ENCODE measurements around the gene VSIG2.

DNA sequence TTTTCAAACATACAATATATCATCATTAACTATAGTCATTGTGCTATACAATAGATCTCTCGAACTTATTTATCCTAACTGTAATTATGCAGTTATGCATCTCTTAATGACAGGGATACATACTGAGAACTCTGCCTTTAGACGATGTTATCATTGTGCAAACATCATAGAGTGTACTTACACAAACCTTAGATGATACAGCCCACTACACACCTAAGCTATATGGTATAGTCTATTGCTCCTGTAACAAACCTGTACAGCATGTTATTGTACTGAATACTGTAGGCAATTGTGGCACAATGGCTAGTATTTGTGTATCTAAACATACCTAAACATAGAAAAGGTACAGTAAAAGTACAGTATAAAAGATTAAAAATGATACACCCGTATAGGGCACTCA lies 39.7 kb downstream of the VSIG2 start:
- TF ChIP-seq, protein P1, sequence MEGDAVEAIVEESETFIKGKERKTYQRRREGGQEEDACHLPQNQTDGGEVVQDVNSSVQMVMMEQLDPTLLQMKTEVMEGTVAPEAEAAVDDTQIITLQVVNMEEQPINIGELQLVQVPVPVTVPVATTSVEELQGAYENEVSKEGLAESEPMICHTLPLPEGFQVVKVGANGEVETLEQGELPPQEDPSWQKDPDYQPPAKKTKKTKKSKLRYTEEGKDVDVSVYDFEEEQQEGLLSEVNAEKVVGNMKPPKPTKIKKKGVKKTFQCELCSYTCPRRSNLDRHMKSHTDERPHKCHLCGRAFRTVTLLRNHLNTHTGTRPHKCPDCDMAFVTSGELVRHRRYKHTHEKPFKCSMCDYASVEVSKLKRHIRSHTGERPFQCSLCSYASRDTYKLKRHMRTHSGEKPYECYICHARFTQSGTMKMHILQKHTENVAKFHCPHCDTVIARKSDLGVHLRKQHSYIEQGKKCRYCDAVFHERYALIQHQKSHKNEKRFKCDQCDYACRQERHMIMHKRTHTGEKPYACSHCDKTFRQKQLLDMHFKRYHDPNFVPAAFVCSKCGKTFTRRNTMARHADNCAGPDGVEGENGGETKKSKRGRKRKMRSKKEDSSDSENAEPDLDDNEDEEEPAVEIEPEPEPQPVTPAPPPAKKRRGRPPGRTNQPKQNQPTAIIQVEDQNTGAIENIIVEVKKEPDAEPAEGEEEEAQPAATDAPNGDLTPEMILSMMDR (IDR thresholded peaks at IDR 0.05): no peak
- TF ChIP-seq POLR2AphosphoS5 (IDR thresholded peaks at IDR 0.05; ENCODE audit: insufficient read depth in 1 of 2, low read depth in 1 of 2) (no peak), POLR2A (IDR thresholded peaks at IDR 0.05) (no peak)
